GM19438 (cell line): Measurements from ENCODE around the gene CCDC3.
"Not testable (repeated sequence)": the region's sequence is repeated elsewhere in the genome, so short reads cannot be mapped to it uniquely, and the experiment has no call there.

Source experiments
- ATAC-seq: cut with Tn5 transposase; IDR thresholded peaks from one replicate; pipeline ENCODE4 v1.9.1; 2021; ENCODE audit warnings: low read depth; ENCODE audit not compliant: unreplicated experiment

Gene CCDC3

DNA sequence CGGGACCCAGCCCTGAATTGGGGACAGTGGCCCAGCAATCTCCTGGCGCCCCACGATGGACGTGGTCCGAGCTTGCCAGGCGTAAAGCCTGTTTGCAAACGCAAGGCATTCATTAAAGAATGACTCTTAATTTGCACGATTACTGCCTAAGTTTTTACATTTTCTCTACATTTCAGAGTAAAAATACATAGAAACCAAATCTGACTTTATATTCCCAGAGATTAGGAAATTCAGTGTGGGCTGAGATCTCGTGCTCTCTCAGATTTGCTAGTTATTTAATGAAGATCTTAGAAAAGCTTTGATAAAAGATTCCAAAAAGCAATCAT lies 337 bp upstream of the CCDC3 start:
- ATAC-seq: no peak

DNA sequence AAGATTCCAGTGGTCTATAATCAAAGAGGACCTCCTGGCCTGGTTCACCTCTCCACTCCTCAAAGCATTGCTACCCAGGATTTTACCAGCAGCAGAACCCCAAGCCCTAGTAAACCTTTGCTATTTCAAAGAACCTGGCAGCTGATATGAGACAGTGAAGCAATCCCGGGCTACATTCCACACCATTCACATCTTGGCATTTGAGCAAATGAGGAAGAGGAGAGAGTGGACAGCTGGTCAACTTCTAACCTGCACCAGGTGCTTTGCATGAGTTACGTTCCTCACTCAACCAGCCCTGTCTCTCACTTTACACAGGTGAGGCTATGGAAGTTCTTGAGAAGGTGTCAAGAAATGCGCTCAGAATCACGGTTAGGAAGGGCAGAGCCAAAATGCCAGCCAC lies 1.1 kb downstream of the CCDC3 start:
- ATAC-seq: no peak

DNA sequence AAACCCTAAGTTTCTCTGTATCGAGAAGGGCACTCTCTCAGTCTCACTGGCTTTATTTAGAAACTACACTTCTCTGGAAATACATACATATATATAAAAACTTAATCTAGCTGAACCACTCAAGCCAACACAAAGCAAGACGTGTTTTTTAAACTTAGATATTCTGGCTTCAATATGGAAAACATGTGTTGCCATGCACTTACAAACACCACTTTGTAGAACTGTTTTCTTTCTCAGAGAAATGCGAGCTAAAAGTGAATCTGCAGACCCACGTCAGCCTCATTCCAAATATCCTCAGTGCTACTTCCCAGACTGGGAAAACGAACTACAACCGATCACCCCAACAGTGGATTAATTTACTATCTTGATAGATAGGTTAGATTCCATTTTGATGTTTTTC lies 1.7 kb downstream of the CCDC3 start:
- no peak for ATAC-seq

DNA sequence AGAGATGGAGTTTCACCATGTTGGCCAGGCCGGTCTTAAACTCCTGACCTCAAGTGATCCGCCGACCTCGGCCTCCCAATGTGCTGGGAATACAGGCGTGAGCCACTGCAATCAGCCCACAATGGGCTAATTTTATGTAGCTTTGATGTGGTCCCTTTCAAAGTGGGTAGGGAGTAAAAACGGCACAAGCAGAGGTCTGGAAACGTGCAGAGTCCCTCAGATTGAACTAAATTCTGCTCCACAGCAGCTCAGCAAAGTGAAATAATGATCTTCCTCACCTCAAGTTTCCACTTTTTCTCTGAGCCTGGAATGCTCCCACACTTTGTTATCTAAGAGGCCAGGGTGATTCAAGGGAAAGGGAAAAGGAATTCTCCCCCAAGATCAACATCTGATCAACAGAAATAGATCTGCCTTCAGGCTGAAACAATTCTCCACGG lies 6.1 kb downstream of the CCDC3 start:
- no peak for ATAC-seq

DNA sequence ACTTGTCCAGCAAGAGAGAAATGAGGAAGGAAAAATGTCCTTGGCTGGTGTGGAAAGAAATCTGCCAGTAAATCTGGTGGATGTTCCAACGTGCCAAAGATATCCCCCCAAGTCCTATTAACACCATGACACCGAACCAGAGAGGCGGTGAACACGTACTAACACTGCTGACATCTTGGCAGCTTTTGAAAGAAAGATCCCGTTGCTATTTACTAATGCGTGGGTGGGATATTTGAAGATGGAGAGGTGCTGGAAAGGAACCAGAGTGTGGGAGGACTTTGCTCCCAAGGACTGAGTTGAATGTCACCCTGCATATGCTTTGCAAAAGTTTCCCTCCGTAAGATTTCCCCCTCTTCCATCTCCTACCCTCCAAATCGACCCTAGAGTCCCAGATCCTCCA lies 7.9 kb downstream of the CCDC3 start:
- ATAC-seq: no peak

DNA sequence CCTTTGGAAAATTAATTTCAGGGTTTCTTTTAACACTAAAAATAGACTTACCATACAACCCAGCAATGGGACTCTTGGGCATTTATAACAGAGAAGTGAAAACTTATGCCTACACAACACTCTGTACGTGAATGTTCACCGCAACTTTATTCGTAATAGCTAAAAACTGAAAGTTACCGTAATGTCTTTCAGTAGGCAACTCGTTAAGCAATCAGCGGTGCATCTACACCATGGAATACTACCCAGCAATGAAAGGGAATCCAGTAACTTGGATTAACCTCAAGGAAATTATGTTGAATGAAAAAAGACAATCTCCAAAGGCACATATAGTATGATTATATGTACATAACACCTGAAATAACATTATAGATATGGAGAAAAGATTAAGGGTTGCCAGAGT lies 16.2 kb downstream of the CCDC3 start:
- ATAC-seq: no peak

DNA sequence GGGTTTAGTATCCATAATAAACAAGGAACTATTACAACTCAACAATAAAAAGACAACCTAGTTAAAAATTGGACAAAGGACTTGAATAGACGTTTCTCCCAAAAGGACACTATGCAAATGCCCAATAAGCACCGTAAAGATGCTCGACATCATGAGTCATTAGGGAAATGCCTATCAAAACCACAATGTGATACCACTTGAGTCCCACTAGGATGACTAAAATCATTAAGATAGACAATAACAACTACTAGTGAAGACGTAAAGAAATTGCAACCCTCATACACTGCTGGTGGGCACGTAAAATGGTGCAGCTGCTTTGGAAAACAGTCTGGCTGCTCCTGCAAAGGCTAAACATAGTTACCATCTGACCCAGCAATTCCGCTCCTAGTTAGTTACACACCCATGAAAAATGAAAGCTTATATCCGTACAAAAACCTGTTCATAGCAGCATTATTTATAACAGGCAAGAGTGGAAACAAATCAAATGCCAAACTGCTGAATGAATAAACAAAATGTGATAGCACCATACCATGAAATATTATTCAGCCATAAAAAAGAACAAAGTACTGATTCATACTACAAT lies 17.3 kb downstream of the CCDC3 start:
- no peak for ATAC-seq

DNA sequence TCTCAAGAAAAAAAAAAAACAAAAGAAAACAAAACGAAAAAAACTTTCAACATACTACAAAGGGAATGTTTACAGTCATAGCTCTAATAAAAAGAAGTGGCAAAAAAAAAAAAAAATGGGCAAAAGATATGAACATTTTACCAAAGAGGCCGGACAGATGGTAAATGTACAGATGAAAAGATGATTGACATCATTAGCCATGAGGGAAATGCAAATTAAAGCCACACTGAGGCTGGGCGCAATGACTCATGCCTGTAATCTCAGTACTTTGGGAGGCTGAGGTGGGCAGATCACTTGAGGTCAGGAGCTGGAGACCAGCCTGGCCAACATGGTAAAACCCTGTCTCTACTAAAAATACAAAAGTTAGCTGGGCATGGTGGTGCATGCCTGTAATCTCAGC lies 17.9 kb downstream of the CCDC3 start:
- ATAC-seq: not testable (repeated sequence)

DNA sequence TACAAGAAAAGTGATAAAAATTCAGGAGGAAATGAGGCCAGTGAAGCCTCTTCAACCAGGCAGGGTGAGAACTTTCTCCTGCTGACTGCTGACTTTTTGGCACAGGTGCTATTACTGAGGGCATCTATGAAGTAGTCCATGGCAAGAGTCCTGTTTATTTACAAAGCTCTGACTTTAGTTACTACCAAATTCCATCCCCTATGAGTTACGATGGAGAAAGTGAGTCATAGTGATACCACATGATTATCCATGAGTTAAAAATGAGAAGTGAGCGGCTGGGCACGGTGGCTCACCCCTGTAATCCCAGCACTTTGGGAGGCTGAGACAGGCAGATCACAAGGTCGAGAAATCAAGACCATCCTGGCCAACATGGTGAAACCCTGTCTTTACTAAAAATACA lies 19.9 kb downstream of the CCDC3 start:
- ATAC-seq: no peak

DNA sequence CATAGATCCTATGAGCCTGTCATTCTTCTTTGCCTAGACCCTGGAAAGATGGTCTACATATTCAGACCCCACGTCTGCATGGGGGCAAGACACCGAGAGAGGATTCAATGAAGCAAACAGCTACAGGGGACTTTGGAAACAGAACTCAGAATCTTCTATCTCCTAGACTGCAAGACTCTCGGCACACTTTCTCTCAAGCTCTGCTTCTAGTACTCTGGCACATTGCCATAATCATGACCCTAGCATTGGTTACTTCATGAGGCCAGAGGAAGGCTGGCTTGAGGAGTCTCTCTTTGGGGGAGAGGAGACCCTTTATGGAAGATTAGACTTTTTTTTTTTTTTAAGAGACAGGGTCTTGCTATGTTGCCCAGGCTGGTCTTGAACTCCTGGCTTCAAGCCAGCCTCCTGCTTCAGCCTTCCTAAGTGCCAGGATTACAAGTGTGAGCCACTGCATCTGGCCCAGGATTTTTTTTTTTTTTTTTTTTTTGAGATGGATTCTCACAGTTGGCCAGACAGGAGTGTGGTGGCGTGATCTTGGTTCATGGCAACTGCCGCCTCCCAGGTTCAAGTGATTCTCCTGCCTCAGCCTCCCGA lies 20.7 kb downstream of the CCDC3 start:
- no peak for ATAC-seq

DNA sequence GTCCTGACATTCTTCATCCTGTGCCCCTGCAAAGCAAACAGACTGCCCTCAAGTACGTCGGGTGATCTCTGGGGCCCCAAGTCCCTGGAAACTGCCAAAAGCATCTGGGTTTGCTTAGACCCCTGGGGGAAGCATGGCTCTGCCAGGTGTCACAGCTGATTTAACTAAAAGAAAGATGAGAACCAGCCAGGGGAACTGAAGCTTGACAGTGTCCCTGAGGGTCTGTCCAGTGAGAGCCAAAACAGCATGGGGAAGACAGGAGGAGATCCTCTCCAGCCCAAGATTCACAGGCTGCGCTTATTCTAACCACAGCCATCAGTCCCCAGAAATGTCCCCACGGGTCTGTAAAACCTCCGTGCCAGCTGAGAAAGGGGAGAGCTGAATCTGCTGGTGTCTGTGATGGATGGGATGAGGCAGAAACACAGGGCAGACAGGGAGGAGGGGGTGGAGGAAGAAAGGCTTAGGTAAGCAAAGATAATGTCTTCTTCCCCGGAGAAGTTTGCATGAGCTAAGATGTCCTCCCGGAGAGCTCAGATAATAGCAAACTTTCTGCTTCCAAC lies 21.3 kb downstream of the CCDC3 start:
- ATAC-seq: no peak

DNA sequence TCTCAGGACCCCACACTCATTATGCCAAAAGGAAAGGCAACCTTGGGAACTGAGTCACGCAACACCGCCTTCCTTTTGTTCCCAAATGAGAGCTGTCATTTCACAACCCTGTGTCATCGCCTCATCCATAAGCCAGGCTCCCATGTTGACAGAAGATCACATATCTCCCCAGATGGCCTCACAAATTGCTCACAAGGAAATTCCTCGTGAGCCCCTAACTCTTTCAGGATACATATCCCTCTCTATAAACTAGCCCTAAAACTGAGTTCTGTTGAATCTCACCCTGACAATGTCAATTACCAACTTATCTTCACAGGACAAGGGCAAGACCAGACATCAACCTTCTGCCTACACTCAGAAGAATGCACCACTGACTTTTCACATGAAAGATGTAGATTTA lies 22.6 kb downstream of the CCDC3 start:
- no peak for ATAC-seq

DNA sequence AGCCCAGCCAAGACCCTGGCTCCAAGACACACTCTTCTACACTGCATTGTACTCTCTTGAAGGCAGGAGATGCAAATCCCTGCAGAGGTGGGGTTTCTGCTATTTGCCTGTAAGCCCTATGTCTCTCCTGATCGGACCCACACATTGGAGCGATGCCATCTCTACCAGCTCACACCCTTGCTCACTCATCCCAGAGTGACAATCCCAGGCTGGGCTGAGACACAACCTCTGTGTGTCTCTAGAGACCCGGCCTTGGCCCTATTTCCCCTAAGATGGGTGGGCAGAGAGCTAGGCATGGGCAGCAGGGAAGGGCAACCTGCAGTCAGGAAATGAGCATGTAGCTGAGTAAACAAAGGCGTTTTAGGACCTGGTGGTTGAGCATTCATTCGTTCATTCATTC lies 25.6 kb downstream of the CCDC3 start:
- ATAC-seq: no peak

DNA sequence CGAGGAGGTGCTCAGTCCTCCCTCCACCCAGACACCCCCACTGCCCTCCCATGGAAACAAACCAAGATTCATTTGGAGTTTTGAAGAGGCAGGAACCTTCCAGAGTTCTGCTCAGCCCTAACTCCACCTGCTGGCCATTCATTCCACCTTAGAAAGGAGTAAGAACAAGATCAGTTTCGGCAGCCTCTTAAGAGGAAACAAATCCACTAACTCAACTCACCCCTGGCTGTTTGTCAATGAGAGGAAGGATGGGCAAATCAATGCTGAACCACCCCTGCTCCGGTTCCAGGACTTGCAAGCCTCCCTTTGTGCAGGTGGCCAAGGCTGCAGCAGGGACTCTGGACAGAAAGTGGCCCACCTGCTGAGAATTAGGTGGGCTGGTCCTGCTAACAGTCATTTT lies 26.2 kb downstream of the CCDC3 start:
- no peak for ATAC-seq

DNA sequence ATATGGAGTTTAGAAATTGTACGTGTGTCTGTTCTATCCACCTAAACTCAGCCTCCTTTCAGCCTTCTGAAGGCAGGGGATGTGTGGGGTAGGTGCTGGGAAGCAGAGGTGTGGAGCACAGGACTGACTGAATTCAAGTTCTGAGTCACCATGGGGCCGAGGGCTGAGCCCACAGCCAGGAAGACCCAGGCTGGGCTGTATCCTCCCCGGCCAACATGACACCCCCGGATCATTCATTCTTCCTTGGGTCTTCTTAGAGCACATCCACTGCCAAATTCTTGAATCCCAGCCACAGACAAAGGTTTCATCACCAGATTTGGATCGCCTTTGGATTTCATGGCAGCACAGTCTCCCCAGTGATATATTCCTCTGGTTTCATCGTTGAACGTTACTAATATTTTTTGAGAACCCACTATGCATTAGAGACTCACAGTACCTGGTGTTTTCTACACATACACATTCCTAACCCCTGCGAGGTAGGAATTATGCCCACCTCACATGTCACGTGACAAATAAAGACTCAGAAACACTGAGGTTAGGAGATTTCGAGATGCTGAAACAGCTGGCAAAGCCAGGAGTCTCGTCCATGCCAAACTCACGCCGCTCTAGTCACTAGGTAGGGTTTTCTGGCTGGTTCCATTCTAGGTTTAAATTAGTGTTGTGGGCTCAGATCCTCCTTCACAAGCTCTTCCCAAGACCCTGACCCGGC lies 26.9 kb downstream of the CCDC3 start:
- no peak for ATAC-seq

DNA sequence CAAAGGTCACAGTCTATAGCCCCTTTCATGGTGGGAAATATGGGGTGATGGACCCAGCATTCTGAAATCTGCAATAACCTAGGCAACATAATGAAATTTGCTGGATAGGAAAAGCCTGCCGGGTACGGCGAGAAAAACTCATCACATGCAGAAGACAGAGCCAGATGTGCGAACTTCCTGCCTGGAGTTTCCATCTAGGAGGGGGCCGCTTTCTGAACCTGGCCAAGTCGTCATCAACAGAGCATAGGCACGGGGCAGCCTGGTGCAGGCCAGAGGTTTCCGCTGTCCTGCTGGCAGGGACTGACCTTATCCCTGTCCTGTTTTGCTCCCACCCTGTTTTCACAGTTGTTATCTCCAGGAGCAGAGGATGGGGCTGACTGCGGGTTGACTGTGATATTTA lies 27.4 kb downstream of the CCDC3 start:
- no peak for ATAC-seq

DNA sequence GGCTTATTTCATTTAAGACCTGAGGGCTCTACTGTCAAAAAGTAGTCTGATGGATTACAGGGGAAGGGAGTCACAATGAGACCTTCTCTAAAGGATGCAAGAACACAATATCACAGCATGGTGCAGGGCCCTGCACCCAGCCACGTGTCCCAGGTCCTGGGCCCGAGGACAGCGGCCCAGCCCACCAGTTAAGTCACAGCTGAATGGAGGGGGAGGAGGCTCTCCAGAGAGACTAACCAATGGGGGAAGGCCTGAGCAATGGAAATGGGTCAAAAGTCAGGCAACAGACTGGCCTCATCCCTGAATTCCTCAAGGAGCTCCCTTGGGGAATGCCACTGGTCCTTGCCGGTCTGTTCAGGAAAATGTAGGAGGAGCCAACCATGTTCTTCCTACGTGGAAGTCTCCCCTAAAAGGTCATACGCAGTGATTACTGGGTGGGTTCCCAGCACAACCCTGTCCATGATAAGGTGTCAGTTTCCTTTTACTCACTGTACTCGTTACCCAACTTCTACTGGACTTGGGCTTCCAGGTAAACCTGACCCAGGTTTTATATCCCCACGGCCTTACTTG lies 28.3 kb downstream of the CCDC3 start:
- ATAC-seq: no peak

DNA sequence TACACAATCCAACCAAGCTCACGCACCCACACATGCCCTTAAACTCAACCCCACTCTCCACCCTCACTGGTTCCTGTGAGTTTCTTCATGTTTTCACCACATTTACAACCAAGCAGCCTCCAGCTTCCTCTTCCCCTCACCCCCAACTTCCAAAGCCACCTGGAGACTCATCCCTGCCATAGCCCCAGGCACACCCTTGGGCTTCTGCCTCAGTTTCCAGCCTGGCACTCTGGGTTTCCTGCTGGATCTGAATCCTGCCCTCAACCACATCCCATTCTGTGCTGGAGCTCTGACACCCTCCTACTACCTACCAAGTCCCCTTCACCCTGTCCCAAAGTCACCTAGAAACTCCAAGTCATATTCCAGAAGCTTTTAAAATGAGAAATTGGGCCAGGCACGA lies 29.4 kb downstream of the CCDC3 start:
- no peak for ATAC-seq

DNA sequence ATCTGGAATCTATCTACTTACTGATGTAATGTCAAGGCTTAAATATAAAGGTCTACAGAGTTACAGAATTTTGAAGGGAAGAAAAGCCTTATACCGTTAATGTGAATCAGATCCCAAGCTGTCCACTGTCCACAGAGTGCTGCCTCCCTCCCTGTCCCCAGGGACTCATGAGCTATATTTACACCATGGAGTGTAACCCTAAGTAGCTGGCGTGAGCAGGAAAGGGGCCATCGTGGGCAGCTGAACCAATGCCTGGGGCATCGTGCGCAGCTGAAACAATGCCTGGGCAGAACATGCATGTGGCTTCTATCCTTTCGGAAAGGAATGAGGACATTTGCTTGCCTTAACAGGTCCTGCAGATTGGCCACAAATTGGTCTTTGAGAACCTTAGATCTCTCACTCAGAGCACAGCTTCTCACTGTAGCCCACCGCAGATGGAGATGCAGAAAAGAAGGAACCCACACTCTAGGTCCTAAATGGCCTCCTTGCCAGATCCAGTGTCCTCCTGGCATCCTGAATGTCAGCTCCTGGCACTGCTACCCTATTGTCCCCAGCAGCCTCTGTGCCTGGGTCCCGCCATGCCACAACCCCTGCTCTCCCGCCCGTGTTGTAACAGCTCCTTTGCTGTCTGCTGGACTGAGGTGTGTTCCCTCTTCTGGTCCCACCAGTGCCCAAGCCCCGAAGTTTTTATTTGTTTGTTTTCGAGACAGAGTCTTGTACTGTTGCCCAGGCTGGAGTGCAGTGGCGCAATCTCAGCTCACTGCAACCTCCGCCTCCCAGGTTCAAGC lies 30.3 kb downstream of the CCDC3 start:
- no peak for ATAC-seq

DNA sequence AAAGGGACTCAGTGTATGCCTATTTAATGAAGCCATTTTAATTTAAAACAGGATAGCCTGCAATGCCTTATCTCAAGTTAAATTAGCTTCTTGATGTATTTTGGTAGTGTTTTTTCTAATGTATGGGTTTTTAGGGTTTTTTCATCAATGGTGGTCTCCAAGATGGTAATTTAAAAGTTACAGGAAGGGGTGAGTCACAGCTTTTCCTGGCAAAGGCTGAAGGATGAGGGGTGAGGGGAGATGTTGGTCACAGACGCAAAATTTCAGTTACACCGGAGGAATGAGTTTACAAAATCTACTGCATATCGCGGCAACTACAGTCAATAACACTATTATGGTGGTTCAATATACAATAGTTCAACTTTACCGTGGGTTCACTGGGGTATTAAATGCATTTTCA lies 31.6 kb downstream of the CCDC3 start:
- ATAC-seq: no peak

DNA sequence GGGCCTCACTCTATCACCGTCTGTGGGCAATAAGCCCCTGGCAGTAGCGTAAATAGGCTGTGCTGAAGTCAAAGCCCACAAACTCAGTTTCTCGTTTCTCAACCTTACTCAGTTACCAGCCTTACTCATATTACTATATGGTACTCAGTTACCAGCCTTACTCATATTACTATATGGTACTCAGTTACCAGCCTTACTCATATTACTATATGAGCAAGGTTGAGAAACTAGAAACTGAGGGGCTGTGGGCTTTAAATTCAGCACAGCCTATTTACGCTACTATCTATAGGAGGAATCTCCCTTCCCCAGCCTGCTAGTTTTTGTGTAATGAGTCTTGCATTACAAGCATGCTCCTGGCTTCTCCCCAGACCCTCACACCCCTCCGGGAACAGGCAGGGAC lies 35.4 kb downstream of the CCDC3 start:
- no peak for ATAC-seq
